IPS-18c (cell line): ENCODE data around the gene TNMD.
A peak's percentile ranks its signal among the peaks of the same experiment; 100 is the strongest.

ENCODE experiments used
- H3K4me3 ChIP-seq: 2 replicates; pipeline ENCODE4 v1.7.0; 2013; ENCODE audit warnings: low read depth, mild to moderate bottlenecking, low read length, moderate library complexity; ENCODE audit not compliant: insufficient read depth
- H3K9me3 ChIP-seq: one replicate; pipeline ENCODE4 v1.6.1; 2013; ENCODE audit warnings: mild to moderate bottlenecking, low read length, moderate library complexity; ENCODE audit not compliant: control insufficient read depth, insufficient read depth

Gene TNMD

DNA sequence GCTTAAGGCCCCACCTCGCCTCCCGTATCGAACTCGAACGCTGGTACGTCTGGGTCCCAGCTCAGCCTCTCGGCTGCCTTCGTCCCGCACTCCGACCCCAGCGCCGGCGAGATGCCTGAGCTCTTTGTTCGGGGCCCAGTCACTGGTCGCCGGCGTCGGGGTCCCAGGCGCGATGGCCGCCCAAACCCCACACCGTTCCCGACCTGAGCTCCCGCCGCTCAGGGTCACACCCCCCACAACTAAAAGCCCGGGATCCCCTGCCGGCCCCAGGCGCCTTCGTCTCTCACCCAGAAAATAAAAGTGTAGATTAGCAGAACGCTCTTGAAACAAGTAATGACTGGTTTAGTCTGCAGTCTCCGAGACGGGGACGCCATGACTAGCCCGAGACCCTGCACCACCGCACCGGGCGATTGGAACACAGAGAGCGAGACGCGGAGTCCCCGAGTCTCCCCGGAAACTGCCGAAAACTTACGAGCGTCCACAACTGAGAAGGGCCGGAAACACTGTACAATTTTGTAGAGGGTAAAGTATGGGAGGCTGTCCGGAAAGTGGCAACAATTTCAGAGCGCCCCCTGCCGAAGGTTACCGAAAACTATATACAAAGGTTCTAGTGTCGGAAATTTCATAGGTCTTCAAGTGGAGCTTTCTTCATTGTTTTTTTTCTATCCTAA lies 51.7 kb downstream of the TNMD start, which contains the start of gene TSPAN6:
TSS of gene TSPAN6 (minus strand) at position 486 of the 671 bp plus-strand sequence. CDS start at position 374, 112 bp downstream.
- peaks cover 5% of the 10 kb centered on the region for H3K9me3 ChIP-seq
- H3K4me3 ChIP-seq = peak within 1 kb of the TSS; percentile 71

GRCh38 chrX:100642290-100642689 lies 57.6 kb downstream of the TNMD start:
- Histone ChIP-seq H3K9me3 (peaks cover 3% of the 10 kb centered on the region), H3K4me3 (no peak overlapping the region)

DNA sequence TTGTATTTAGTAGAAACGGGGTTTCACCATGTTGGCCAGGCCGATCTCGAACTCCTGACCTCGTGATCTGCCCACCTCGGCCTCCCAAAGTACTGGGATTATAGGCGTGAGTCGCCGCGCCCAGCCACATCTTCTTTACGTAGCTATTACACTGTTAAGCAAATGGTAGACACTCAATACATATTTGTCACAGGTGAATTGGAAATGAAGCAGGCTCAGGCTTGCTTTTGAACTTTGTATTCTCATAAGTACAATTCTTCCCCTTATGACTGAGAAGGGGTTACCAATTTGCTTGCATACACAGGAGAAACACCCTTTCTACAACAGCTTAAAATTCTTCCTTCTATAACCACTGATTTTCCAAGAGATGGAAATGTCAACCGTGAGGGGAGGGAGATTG lies 58.5 kb downstream of the TNMD start:
- H3K9me3 ChIP-seq = no peaks in the 10 kb centered on the region
- no peak overlapping the region for H3K4me3 ChIP-seq

- Histone ChIP-seq H3K4me3 (no peak within 1 kb of the TSS), H3K9me3 (no peaks in the 10 kb centered on the region)
Observed at GRCh38 chrX:100643956-100644860, 59.5 kb downstream of the TNMD start, which contains the start of gene SRPX2. SRPX2 (plus strand) TSS chrX:100644199; CDS start chrX:100646323, 2,124 bp downstream.

- Histone ChIP-seq H3K4me3 (no peak overlapping the region), H3K9me3 (no peaks in the 10 kb centered on the region)
Observed at GRCh38 chrX:100645106-100645505, 60.4 kb downstream of the TNMD start.

DNA sequence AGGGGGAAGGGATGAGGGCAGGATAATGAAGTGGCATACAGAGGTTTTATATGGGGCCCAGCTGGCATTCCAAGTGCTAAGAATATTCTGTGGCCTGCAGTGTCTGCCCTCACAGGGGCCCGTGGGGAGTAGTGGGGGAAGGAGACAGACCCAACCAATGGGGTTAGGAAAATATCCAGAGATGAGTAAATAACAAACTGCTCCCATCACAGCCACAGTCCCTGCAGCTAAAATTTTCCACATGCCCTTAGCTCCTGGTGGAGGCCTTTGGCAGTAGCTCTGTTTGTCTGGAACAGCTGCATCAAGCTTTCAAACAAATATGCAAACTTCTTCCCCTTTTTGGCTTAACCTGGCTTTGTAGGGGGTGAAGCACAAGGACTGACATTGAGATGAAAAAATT lies 62.4 kb downstream of the TNMD start:
- H3K9me3 ChIP-seq = no peaks in the 10 kb centered on the region
- no peak overlapping the region for H3K4me3 ChIP-seq

DNA sequence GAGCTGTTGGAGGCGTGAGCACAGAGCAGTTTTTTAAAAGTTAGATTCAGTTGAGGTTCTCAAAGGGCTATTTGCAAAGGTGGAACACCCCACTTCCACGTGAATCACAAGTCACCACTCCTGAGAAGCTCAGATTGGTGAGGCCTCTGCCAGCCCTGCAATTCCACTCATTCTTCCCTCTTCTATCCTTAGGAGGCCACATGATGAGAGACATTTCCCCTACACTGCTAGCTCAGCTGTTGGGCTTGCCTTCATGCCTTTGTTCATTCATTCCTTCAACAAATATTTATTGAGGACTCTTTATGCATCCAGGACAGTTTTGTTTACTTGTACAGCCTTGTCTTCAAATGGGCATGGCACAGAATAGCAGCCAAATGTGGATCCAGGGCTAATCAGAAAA lies 63.0 kb downstream of the TNMD start:
- H3K4me3 ChIP-seq = no peak overlapping the region
- H3K9me3 ChIP-seq = no peaks in the 10 kb centered on the region

- Histone ChIP-seq H3K4me3 (no peak overlapping the region; the same call in 1 of the 2 replicates), H3K9me3 (no peaks in the 10 kb centered on the region)
Observed at GRCh38 chrX:100648458-100649417, 64.0 kb downstream of the TNMD start.
